HepG2 (cell line): ENCODE data around the gene SERINC5. TPM values are rescaled to one million over a fixed set of nuclear protein-coding genes. Genes with fewer than 3 reads are reported as not detected.

Experiments
- ETS1 ChIP-seq: sonication (generic); formaldehyde crosslinking; IDR thresholded peaks from 2 replicates; pipeline ENCODE4 v1.4.0; 2020; ENCODE audit warnings: missing genetic modification reagents
- FOXP4 ChIP-seq: sonication (generic); formaldehyde crosslinking; IDR thresholded peaks from 2 replicates; pipeline ENCODE4 v1.4.0; 2020; ENCODE audit warnings: missing genetic modification reagents
- GTF3A ChIP-seq: sonication (generic); formaldehyde crosslinking; conservative IDR thresholded peaks from 2 replicates; pipeline ENCODE4 v1.4.0; 2020; ENCODE audit warnings: mild to moderate bottlenecking, missing genetic modification reagents
- ZBTB39 ChIP-seq: sonication (generic); formaldehyde crosslinking; IDR thresholded peaks from 2 replicates; pipeline ENCODE4 v1.5.0; 2020; ENCODE audit warnings: missing genetic modification reagents
- ZFY ChIP-seq: sonication (generic); formaldehyde crosslinking; IDR thresholded peaks from 2 replicates; pipeline ENCODE4 v1.4.0; 2020; ENCODE audit warnings: missing genetic modification reagents
- ZNF891 ChIP-seq: sonication (generic); formaldehyde crosslinking; IDR thresholded peaks from 2 replicates; pipeline ENCODE4 v1.5.0; 2020; ENCODE audit warnings: mild to moderate bottlenecking, missing genetic modification reagents
- polyA plus RNA-seq, 8 experiments: library from polyadenylated mRNA; depleted of rRNA in 3 of 8; stranded (reverse) in 7 of 8; unstranded in 1 of 8; fragments of >200 nt; fragmentation: Illumina TruSeq in 4 of 8; extraction: Trizol in 4 of 8; gene quantifications; 2 replicates each; pipeline versions ENCODE4 v1.2.1 to v1.2.3, GENCODE V29; 2011 to 2016; ENCODE audit warnings: low read depth in 4 of 8, missing spikeins in 1 of 8, mixed read lengths in 1 of 8; ENCODE audit not compliant: insufficient read depth in 1 of 8
- total RNA-seq, 5 experiments: library from RNA; depleted of rRNA; stranded (reverse); fragments of >200 nt; fragmentation: Illumina TruSeq; extraction: Trizol; gene quantifications; 2 replicates each; pipeline ENCODE4 v1.2.3, GENCODE V29; 2016; ENCODE audit warnings: low read depth in 1 of 5
- TF ChIP-seq, protein P1 (sequence below): IDR thresholded peaks from 2 replicates; pipeline ENCODE4 v1.6.1; 2016
- TF ChIP-seq, protein P2 (sequence below): sonication (generic); formaldehyde crosslinking; IDR thresholded peaks from 2 replicates; pipeline ENCODE4 v1.8.1; 2023; ENCODE audit warnings: missing genetic modification reagents, inconsistent platforms, borderline replicate concordance
- TF ChIP-seq, protein P3 (sequence below): sonication (generic); formaldehyde crosslinking; IDR thresholded peaks from 2 replicates; pipeline ENCODE4 v1.5.0; 2020; ENCODE audit warnings: missing genetic modification reagents
- TF ChIP-seq, protein P4 (sequence below): IDR thresholded peaks from 2 replicates; pipeline ENCODE4 v1.6.1; 2016; ENCODE audit warnings: low read depth, control low read depth
- TF ChIP-seq, protein P5 (sequence below): sonication (generic); formaldehyde crosslinking; IDR thresholded peaks from 2 replicates; pipeline ENCODE4 v1.5.0; 2020; ENCODE audit warnings: missing genetic modification reagents, mild to moderate bottlenecking, borderline replicate concordance
- TF ChIP-seq, protein P6 (sequence below): sonication (generic); formaldehyde crosslinking; IDR thresholded peaks from 2 replicates; pipeline ENCODE4 v1.4.0; 2020; ENCODE audit warnings: missing genetic modification reagents

Gene SERINC5
- total and polyA plus RNA-seq, 2 of the 13 experiments (the other 11 are each of a cell fraction or from before 2014, with no cell fraction given) = 17.3 to 22.8 TPM

DNA sequence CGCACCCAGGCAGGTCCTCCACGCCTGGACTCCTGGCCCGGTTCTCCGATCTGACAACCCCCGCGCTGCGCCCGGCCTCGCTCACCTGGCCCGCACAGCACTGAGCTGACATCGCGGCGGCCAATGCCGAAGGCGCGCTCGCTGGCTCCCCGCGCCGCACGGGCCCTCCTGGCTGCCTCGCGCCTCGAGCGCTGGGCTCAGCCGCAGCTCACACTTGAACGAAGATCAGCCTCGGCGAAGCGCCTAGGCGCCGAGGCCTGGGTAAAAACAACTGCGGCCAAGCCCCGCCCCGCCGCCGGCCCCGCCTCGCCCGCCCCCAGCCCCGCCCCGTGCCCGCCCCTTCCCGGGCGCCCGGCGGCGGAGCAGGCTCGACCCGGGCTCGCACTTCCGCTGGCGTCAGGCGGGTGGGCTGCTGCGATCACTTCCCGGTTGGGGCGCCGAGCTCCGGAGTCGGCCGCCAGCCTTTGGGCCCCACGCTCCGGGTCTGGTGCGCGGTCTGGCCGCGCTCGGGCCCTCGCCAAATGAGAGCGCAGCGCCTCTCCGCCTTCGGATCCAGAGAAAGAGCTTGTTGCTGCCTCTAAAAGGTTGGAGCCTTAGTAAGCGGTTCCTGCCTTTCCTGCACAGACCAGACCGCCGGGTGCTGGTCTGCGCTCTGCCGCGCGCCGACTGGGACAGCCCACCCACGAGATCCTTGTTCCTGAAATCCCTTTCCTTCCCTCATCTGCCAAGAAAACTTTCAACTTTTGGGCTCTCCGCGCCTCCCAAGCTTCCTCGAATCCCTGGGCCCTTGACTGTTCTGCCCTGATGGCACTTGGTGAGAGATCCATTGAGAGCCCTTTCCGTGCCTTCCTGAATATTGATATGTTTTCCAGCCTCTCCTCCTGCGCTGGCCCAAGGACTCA lies at the start of gene SERINC5 (continued):
- TF ChIP-seq, protein P1, sequence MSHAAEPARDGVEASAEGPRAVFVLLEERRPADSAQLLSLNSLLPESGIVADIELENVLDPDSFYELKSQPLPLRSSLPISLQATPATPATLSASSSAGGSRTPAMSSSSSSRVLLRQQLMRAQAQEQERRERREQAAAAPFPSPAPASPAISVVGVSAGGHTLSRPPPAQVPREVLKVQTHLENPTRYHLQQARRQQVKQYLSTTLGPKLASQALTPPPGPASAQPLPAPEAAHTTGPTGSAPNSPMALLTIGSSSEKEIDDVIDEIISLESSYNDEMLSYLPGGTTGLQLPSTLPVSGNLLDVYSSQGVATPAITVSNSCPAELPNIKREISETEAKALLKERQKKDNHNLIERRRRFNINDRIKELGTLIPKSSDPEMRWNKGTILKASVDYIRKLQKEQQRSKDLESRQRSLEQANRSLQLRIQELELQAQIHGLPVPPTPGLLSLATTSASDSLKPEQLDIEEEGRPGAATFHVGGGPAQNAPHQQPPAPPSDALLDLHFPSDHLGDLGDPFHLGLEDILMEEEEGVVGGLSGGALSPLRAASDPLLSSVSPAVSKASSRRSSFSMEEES (CRISPR knock-in tag) = peak; percentile 26
- TF ChIP-seq, protein P2, sequence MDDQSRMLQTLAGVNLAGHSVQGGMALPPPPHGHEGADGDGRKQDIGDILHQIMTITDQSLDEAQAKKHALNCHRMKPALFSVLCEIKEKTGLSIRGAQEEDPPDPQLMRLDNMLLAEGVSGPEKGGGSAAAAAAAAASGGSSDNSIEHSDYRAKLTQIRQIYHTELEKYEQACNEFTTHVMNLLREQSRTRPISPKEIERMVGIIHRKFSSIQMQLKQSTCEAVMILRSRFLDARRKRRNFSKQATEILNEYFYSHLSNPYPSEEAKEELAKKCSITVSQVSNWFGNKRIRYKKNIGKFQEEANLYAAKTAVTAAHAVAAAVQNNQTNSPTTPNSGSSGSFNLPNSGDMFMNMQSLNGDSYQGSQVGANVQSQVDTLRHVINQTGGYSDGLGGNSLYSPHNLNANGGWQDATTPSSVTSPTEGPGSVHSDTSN = no peak
- TF ChIP-seq, protein P3, sequence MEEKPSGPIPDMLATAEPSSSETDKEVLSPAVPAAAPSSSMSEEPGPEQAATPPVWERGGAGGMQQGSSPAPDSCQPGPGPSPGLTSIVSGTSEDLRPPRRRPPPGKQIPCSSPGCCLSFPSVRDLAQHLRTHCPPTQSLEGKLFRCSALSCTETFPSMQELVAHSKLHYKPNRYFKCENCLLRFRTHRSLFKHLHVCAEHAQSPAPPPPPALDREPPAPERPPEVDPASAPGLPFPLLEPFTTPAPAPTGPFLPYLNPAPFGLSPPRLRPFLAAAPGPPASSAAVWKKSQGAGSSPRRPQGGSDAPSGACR (CRISPR knock-in tag) = peak; percentile 94
- TF ChIP-seq, protein P4, sequence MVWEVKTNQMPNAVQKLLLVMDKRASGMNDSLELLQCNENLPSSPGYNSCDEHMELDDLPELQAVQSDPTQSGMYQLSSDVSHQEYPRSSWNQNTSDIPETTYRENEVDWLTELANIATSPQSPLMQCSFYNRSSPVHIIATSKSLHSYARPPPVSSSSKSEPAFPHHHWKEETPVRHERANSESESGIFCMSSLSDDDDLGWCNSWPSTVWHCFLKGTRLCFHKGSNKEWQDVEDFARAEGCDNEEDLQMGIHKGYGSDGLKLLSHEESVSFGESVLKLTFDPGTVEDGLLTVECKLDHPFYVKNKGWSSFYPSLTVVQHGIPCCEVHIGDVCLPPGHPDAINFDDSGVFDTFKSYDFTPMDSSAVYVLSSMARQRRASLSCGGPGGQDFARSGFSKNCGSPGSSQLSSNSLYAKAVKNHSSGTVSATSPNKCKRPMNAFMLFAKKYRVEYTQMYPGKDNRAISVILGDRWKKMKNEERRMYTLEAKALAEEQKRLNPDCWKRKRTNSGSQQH = peak; percentile 19; the same call in 1 of the 2 replicates
- TF ChIP-seq ZNF891 (CRISPR knock-in tag) = no peak; the same call in none of the 2 replicates
- TF ChIP-seq ETS1 (CRISPR knock-in tag) = 0 out of 2 replicates have a peak, but pooled peaks have one; percentile 79
- peak; percentile 93 for TF ChIP-seq ZFY (CRISPR knock-in tag)
- TF ChIP-seq, protein P5, sequence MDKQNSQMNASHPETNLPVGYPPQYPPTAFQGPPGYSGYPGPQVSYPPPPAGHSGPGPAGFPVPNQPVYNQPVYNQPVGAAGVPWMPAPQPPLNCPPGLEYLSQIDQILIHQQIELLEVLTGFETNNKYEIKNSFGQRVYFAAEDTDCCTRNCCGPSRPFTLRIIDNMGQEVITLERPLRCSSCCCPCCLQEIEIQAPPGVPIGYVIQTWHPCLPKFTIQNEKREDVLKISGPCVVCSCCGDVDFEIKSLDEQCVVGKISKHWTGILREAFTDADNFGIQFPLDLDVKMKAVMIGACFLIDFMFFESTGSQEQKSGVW (CRISPR knock-in tag) = no peak
- no peak for TF ChIP-seq GTF3A
- TF ChIP-seq ZBTB39 (CRISPR knock-in tag) = peak; percentile 73; the same call in 1 of the 2 replicates
- TF ChIP-seq FOXP4 (CRISPR knock-in tag) = peak; percentile 41; the same call in 1 of the 2 replicates
- TF ChIP-seq, protein P6, sequence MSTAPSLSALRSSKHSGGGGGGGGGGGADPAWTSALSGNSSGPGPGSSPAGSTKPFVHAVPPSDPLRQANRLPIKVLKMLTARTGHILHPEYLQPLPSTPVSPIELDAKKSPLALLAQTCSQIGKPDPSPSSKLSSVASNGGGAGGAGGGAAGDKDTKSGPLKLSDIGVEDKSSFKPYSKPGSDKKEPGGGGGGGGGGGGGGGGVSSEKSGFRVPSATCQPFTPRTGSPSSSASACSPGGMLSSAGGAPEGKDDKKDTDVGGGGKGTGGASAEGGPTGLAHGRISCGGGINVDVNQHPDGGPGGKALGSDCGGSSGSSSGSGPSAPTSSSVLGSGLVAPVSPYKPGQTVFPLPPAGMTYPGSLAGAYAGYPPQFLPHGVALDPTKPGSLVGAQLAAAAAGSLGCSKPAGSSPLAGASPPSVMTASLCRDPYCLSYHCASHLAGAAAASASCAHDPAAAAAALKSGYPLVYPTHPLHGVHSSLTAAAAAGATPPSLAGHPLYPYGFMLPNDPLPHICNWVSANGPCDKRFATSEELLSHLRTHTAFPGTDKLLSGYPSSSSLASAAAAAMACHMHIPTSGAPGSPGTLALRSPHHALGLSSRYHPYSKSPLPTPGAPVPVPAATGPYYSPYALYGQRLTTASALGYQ (CRISPR knock-in tag) = 0 out of 2 replicates have a peak, but pooled peaks have one; percentile 17
